Measurements from ENCODE around the gene LNPK. TPM values are rescaled to one million over a fixed set of nuclear protein-coding genes. Genes with fewer than 3 reads are reported as not detected.

LNPK gene
- total RNA-seq, 2 experiments from 2014 or later, result 18.0 to 38.3 TPM

- Histone ChIP-seq H2AFZ (ENCODE audit: low read length) (no peak overlapping the region), H3K9me2 (ENCODE audit: insufficient read depth, low read length) (no peaks in the 10 kb centered on the region), H3K4me3 (ENCODE audit: low read depth, low read length, poor library complexity, severe bottlenecking) (no peak overlapping the region), H3K36me3 (ENCODE audit: insufficient read depth, low read length) (no peaks in the 10 kb centered on the region), H3K79me2 (ENCODE audit: insufficient read depth, low read depth, low read length) (no peaks in the 10 kb centered on the region), H3K9me3 (ENCODE audit: low read length) (no peaks in the 10 kb centered on the region), H3K4me1 (ENCODE audit: insufficient read depth, low read length, poor library complexity, severe bottlenecking) (no peaks in the 10 kb centered on the region), H3K27ac (ENCODE audit: low read depth, low read length, poor library complexity, severe bottlenecking) (no peak overlapping the region), H3K4me2 (ENCODE audit: low read length) (no peak overlapping the region), H4K20me1 (ENCODE audit: insufficient read depth, low read length) (no peaks in the 10 kb centered on the region)
- intact Hi-C loops (cut with micrococcal nuclease; ENCODE audit: unreplicated experiment), result no loop called here
- DNase-seq (ENCODE audit: low spot score), result no peak
- BruUV-seq (replicated peaks), result no TSS peak
- CTCF ChIA-PET (ENCODE audit: unreplicated experiment), result no interaction called here
- POLR2A ChIA-PET, result no interaction called here
- TF ChIP-seq EZH2phosphoT487 (IDR thresholded peaks at IDR 0.05; ENCODE audit: borderline replicate concordance, low read depth, low read length) (no peak), CTCF (conservative IDR thresholded peaks at IDR 0.05; ENCODE audit: low read length) (no peak)
These were observed 114.3 kb downstream of the LNPK start for GRCh38 chr2:175887776-175888175.

- intact Hi-C loops (cut with micrococcal nuclease; ENCODE audit: unreplicated experiment), result no loop called here
- no peak for DNase-seq (ENCODE audit: low spot score)
- Histone ChIP-seq H3K79me2 (ENCODE audit: insufficient read depth, low read depth, low read length) (no peaks in the 10 kb centered on the region), H2AFZ (ENCODE audit: low read length) (no peak overlapping the region), H4K20me1 (ENCODE audit: insufficient read depth, low read length) (no peaks in the 10 kb centered on the region), H3K4me2 (ENCODE audit: low read length) (no peak overlapping the region), H3K36me3 (ENCODE audit: insufficient read depth, low read length) (no peaks in the 10 kb centered on the region), H3K9me3 (ENCODE audit: low read length) (no peaks in the 10 kb centered on the region), H3K4me1 (ENCODE audit: insufficient read depth, low read length, poor library complexity, severe bottlenecking) (no peaks in the 10 kb centered on the region), H3K27ac (ENCODE audit: low read depth, low read length, poor library complexity, severe bottlenecking) (no peak overlapping the region), H3K9me2 (ENCODE audit: insufficient read depth, low read length) (no peaks in the 10 kb centered on the region), H3K4me3 (ENCODE audit: low read depth, low read length, poor library complexity, severe bottlenecking) (no peak overlapping the region)
- TF ChIP-seq EZH2phosphoT487 (IDR thresholded peaks at IDR 0.05; ENCODE audit: borderline replicate concordance, low read depth, low read length), result no peak
- TF ChIP-seq CTCF (conservative IDR thresholded peaks at IDR 0.05; ENCODE audit: low read length), result no peak
- no TSS peak for BruUV-seq (replicated peaks)
- POLR2A ChIA-PET, result interaction anchor here (1.0 kb wide), 1 partner anchor 10 kb away, joined by 3 read pairs; no protein-coding TSS in a partner anchor
- CTCF ChIA-PET (ENCODE audit: unreplicated experiment), result no interaction called here
These were observed 117.2 kb downstream of the LNPK start for GRCh38 chr2:175884697-175885393.

- H3K4me2 ChIP-seq (ENCODE audit: low read length), result no peak overlapping the region
- H3K9me2 ChIP-seq (ENCODE audit: insufficient read depth, low read length), result no peaks in the 10 kb centered on the region
- H2AFZ ChIP-seq (ENCODE audit: low read length), result no peak overlapping the region
- ChIA-PET CTCF (ENCODE audit: unreplicated experiment) (no interaction called here), POLR2A (interaction anchor here (0.6 to 1.0 kb wide), 3 partner anchors 11 to 417 kb away, joined by 3 read pairs; no protein-coding TSS in a partner anchor)
- H3K4me1 ChIP-seq (ENCODE audit: insufficient read depth, low read length, poor library complexity, severe bottlenecking), result no peaks in the 10 kb centered on the region
- intact Hi-C loops (cut with micrococcal nuclease; ENCODE audit: unreplicated experiment), result no loop called here
- TF ChIP-seq EZH2phosphoT487 (IDR thresholded peaks at IDR 0.05; ENCODE audit: borderline replicate concordance, low read depth, low read length) (no peak), CTCF (conservative IDR thresholded peaks at IDR 0.05; ENCODE audit: low read length) (no peak)
- no peaks in the 10 kb centered on the region for H3K36me3 ChIP-seq (ENCODE audit: insufficient read depth, low read length)
- H3K27ac ChIP-seq (ENCODE audit: low read depth, low read length, poor library complexity, severe bottlenecking), result no peak overlapping the region
- H3K79me2 ChIP-seq (ENCODE audit: insufficient read depth, low read depth, low read length), result no peaks in the 10 kb centered on the region
- no TSS peak for BruUV-seq (replicated peaks)
- no peak overlapping the region for H3K4me3 ChIP-seq (ENCODE audit: low read depth, low read length, poor library complexity, severe bottlenecking)
- no peak for DNase-seq (ENCODE audit: low spot score)
- H3K9me3 ChIP-seq (ENCODE audit: low read length), result no peaks in the 10 kb centered on the region
- no peaks in the 10 kb centered on the region for H4K20me1 ChIP-seq (ENCODE audit: insufficient read depth, low read length)
These were observed 118.4 kb downstream of the LNPK start for GRCh38 chr2:175883586-175884194.

Measured in OCI-LY7 (cell line).